IPS-11a (cell line): ENCODE measurements around the gene RIOX2.

Experiments
- H3K4me3 ChIP-seq: one replicate; pipeline ENCODE4 v1.5.1; 2013; ENCODE audit warnings: low read depth, low read length, control low read depth

Gene RIOX2

GRCh38 chr3:97954228-97954827, 17.9 kb downstream of the RIOX2 start:
- H3K4me3 ChIP-seq: no peak overlapping the region

- H3K4me3 ChIP-seq: no peak overlapping the region
These were observed 19.4 kb downstream of the RIOX2 start for GRCh38 chr3:97952872-97953271.

- no peak overlapping the region for H3K4me3 ChIP-seq
These were observed 20.0 kb downstream of the RIOX2 start for GRCh38 chr3:97952280-97952679.

- no peak overlapping the region for H3K4me3 ChIP-seq
These were observed 21.9 kb downstream of the RIOX2 start for GRCh38 chr3:97950360-97950759.

GRCh38 chr3:97949743-97950142, 22.5 kb downstream of the RIOX2 start:
- H3K4me3 ChIP-seq: no peak overlapping the region

GRCh38 chr3:97949110-97949485, 23.1 kb downstream of the RIOX2 start:
- H3K4me3 ChIP-seq: no peak overlapping the region

- H3K4me3 ChIP-seq: no peak overlapping the region
These were observed 23.7 kb downstream of the RIOX2 start for GRCh38 chr3:97948351-97949109.

- H3K4me3 ChIP-seq: no peak overlapping the region
These were observed 29.3 kb downstream of the RIOX2 start for GRCh38 chr3:97942801-97943546.

GRCh38 chr3:97940034-97940433, 32.2 kb downstream of the RIOX2 start:
- H3K4me3 ChIP-seq: no peak overlapping the region

- no peak overlapping the region for H3K4me3 ChIP-seq
These were observed 32.8 kb downstream of the RIOX2 start for GRCh38 chr3:97939401-97939800.

GRCh38 chr3:97938444-97938843, 33.8 kb downstream of the RIOX2 start:
- H3K4me3 ChIP-seq: no peak overlapping the region

- H3K4me3 ChIP-seq: no peak overlapping the region
These were observed 35.0 kb downstream of the RIOX2 start for GRCh38 chr3:97937205-97937604.

GRCh38 chr3:97935842-97936241, 36.4 kb downstream of the RIOX2 start:
- H3K4me3 ChIP-seq: no peak overlapping the region

GRCh38 chr3:97934980-97935695, 37.1 kb downstream of the RIOX2 start:
- no peak overlapping the region for H3K4me3 ChIP-seq

GRCh38 chr3:97932387-97932801, 39.8 kb downstream of the RIOX2 start:
- no peak overlapping the region for H3K4me3 ChIP-seq

- no peak overlapping the region for H3K4me3 ChIP-seq
These were observed 41.0 kb downstream of the RIOX2 start for GRCh38 chr3:97931218-97931617.

- H3K4me3 ChIP-seq: no peak overlapping the region
These were observed 42.2 kb downstream of the RIOX2 start for GRCh38 chr3:97930018-97930417.

GRCh38 chr3:97928986-97929385, 43.2 kb downstream of the RIOX2 start:
- no peak overlapping the region for H3K4me3 ChIP-seq

GRCh38 chr3:97927704-97928103, 44.5 kb downstream of the RIOX2 start:
- H3K4me3 ChIP-seq: no peak overlapping the region

GRCh38 chr3:97917813-97918536, 54.3 kb downstream of the RIOX2 start:
- no peak overlapping the region for H3K4me3 ChIP-seq

GRCh38 chr3:97916576-97916975, 55.7 kb downstream of the RIOX2 start:
- no peak overlapping the region for H3K4me3 ChIP-seq
